Adipocyte (in vitro differentiated cells): Measurements from ENCODE around the gene CEP170B.
A peak's percentile ranks its signal among the peaks of the same experiment; 100 is the strongest.

Source experiments
- DNase-seq: peaks from one replicate; pipeline ENCODE4 v3.0.0-alpha.2; 2015; ENCODE audit warnings: low read depth
- H3K27me3 ChIP-seq: replicated peaks from 2 replicates; pipeline ENCODE4 v1.7.0; 2013; ENCODE audit warnings: mild to moderate bottlenecking, low read length, moderate library complexity; ENCODE audit not compliant: control insufficient read depth, insufficient read depth
- H3K36me3 ChIP-seq: 2 replicates; pipeline ENCODE4 v1.7.0; 2013; ENCODE audit warnings: low read length, mild to moderate bottlenecking, moderate library complexity; ENCODE audit not compliant: control insufficient read depth, insufficient read depth, severe bottlenecking
- H3K4me1 ChIP-seq: 2 replicates; pipeline ENCODE4 v1.7.0; 2013; ENCODE audit warnings: mild to moderate bottlenecking, low read length, moderate library complexity; ENCODE audit not compliant: control insufficient read depth, insufficient read depth
- H3K4me3 ChIP-seq: 2 replicates; pipeline ENCODE4 v1.7.0; 2013; ENCODE audit warnings: mild to moderate bottlenecking, low read length, moderate library complexity
- H3K9ac ChIP-seq: 2 replicates; pipeline ENCODE4 v1.7.0; 2013; ENCODE audit warnings: mild to moderate bottlenecking, low read length, moderate library complexity
- H3K9me3 ChIP-seq: 2 replicates; pipeline ENCODE4 v1.7.0; 2013; ENCODE audit warnings: mild to moderate bottlenecking, low read length, moderate library complexity; ENCODE audit not compliant: control insufficient read depth

Gene CEP170B

DNA sequence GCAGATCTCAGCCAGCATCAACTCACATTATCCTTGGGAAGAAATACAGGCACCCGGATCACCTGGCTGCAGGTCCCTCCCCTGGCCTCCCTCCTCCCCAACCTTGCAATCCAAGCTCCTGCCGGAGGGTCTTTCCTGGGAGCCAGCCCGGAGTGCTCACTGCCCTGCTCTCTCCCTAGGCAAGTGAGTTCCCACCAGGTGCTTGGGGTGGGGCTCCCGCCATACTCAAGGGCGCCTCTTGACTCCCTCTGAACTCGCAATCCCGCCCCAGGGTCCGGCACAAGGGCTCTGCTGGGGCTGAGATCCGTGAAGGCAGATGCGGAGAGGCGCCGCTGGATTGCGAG is 1.2 kb upstream of the CEP170B start:
- Histone ChIP-seq H3K9ac (no peak overlapping the region), H3K4me1 (peaks cover 21% of the 10 kb centered on the region), H3K4me3 (no peak overlapping the region), H3K27me3 (no peaks in the 10 kb centered on the region), H3K9me3 (no peaks in the 10 kb centered on the region), H3K36me3 (peaks cover 5% of the 10 kb centered on the region)
- no peak for DNase-seq

DNA sequence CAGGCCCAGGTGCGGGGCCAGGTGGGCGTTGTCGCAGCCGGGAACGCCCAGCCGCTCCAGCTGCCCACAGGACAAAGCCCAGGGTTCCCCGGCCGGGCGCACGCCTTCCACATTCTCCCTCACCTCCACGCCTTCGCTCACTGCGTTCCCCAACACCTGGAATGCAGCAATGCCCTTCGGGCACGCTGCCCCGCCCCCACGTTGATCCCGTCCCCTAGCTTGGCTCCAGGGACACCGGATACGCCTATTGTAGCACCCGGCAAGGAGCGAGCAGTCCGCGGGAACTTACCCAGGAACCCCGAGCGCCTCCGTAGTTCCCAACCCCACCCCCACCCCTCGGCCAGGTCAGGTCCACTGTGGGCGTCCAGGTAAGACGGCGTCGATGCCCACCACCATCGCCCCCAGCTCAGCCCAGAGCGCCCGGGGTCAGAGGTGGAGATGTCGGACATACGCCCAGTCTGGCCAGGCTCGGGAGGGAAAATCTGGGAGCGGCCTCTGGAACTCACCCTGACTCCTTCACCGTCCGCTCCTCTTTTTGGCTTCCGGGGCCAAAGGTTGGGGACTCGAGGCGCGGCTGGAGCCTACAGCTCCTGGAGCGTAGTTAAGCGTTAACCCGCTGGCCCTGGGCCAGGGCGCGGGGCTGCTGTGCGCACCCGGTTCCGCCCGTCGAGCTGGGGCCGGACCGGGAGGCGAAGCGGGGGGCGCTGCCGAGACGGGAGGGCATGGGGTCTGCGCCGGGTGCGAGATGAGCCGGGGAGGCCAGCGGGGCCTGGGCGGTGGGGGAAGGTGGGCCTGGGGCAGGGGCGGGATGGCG is 594 bp upstream of the CEP170B start:
- peaks cover 9% of the 10 kb centered on the region for H3K36me3 ChIP-seq
- peak overlapping the region; percentile 76 for H3K4me3 ChIP-seq
- peak; percentile 46 for DNase-seq
- peak overlapping the region; percentile 51 for H3K9ac ChIP-seq
- H3K9me3 ChIP-seq, result no peaks in the 10 kb centered on the region
- peaks cover 21% of the 10 kb centered on the region for H3K4me1 ChIP-seq
- H3K27me3 ChIP-seq, result no peaks in the 10 kb centered on the region

DNA sequence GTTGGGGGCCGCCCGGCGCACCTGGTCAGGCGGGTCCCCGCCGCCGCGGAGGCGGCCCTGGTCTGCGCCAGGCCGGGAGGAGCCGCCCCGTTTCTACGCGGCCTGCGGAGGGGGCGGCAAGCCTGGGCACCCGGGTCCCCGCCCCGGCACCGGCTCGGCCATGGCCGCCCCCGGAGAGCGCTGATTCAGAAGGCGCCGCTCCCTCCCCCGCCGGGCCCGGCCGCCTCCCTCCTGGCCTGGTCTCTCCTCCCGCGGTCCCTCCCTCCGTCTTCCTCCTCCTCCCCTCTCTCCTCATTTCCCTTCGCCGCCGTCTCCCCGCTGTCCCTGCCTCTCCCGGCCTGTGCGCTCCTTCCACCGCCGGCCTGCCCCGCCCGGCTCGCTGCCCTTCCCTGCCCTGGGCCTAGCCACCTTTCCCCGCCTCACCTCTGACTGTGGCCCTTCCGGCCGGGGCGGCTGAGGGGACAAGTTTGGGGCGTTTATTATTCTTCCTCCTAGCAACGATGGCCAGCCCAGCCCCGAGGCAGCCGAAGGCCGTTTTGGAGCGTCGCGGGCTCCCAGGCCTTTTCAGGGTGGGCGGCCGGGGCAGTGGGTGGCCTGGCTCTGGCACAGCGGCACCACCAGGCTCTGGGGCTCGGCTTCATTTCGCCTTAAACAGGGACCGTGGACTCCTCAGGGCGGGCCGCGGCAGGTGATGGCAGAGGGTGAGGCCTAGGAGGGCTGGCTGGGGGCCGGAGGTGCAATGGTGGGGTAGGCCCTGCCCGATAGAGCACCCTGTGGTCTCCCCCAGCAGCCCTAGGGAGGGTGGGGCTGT is 768 bp downstream of the CEP170B start:
- Histone ChIP-seq H3K36me3 (peaks cover 9% of the 10 kb centered on the region), H3K9me3 (no peaks in the 10 kb centered on the region), H3K9ac (peak overlapping the region; percentile 92), H3K4me3 (peak overlapping the region; percentile 88), H3K4me1 (peaks cover 21% of the 10 kb centered on the region), H3K27me3 (no peaks in the 10 kb centered on the region)
- DNase-seq, result peak; percentile 82

DNA sequence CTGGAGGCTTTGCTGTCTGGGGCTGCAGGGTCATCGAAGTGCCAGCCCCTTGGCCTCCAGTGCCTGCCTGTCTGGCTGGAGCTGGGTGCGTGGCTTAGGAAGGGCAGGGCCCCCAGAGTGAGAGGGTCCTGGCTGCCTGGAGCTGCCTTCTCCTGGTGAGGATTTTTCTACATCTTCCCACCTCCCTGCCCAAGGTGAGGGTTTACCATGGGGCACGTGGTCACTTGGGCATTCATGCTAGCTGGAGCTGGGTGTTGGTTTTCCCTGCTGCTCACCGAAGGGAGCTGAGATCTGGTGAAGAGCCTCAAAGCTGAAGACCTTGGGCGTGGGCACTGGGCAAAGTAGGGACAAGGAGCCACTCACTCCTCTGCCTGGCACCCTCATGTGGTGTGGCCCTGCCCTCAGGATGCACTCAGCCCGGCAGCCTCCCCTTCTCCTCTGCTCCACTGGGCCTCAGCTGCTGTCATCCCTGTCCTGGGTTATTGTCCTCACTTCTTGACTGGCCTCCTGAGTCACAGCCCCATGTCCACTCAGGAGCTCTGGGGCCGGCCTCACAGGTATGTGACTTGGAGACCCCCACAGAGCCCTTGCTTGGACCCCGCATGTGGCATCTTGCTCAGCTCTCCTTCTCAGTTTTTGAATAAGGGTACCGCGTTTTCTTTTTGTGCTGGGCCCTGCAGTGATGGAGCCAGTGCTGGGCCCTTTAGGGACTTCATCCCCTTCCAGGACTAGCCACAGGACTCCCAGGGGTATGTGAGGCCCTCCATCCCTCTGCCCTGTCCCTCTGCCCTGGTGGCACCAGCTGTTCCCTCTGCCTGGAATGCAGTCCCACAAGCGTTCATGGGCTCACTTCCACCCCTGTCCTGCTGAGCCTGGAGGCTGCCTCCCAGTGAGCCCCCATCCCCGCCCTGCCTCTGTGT is 1.6 kb downstream of the CEP170B start:
- no peak for DNase-seq
- H3K4me3 ChIP-seq, result peak overlapping the region; percentile 88
- H3K9me3 ChIP-seq, result no peaks in the 10 kb centered on the region
- peaks cover 9% of the 10 kb centered on the region for H3K36me3 ChIP-seq
- H3K9ac ChIP-seq, result peak overlapping the region; percentile 92
- no peaks in the 10 kb centered on the region for H3K27me3 ChIP-seq
- peaks cover 21% of the 10 kb centered on the region for H3K4me1 ChIP-seq

DNA sequence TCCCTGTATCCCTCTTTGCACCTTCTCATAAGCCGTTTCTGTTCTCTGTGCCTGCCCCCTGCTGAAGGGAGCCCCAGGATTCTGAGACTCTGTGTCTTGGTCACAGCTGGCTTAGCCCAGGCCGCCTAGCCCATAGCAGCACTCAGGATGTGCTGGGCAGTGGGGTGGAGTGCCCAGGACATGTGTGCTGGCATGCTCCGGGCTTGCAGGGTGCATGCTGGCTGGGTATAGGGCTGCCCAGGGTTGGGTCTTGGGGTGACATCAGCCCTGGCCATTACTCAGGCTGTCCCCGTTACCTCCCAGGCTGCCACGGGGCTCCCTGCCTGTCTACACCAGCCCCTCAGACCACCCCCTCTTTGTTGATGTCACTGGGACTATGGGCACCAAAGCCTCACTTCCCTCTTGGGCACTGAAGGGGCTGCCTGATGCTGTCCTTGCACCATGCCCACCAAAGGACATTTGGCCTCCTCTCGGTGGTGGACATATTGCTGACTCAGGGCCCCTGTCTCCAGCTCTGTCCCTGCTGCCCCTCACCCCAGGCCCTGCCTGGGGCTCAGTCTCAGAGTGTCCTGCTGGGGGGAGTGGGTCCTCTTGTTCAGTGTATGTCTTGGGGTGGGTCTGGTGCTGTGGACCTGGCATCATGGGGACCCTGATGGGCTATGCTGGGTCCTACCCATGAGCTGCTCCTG is 2.4 kb downstream of the CEP170B start:
- Histone ChIP-seq H3K27me3 (no peaks in the 10 kb centered on the region), H3K4me3 (peak overlapping the region; percentile 88), H3K4me1 (peaks cover 27% of the 10 kb centered on the region)

DNA sequence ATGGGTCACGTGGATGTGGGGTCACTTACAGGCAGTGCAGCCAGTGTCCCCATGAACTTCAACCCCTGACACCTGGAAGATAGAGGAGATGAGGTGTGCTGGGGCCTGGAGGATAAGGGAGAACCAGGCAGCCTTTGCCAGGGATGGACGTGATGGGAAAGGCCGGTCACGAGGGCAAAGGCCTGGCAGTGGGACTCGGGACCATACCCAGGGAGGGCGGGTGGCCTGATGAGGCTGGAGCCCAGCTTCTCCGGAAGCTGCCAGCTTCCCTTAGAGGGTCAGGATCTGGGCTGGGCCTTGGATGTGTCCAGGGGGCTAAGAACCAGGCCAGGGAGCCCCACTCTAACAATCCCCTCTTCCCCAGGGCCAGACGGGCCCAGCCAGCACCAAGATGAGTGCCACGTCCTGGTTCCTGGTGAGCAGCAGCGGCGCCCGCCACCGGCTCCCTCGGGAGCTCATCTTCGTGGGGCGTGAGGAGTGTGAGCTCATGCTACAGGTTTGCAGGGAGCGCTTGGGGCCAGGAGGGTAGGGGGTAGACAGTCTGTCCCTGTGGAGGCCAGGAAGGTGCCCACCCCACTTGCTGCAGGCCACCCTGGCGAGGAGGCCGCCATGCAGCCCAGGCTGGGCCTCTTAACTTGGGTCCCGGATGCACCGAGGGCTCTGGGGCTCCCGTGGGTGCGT is 3.1 kb downstream of the CEP170B start:
- peaks cover 33% of the 10 kb centered on the region for H3K4me1 ChIP-seq

More for the DNA sequence above, 2.4 kb downstream of the CEP170B start:
- Histone ChIP-seq H3K9me3 (no peaks in the 10 kb centered on the region), H3K9ac (peak overlapping the region; percentile 62), H3K36me3 (peaks cover 9% of the 10 kb centered on the region)
- DNase-seq, result no peak

DNA sequence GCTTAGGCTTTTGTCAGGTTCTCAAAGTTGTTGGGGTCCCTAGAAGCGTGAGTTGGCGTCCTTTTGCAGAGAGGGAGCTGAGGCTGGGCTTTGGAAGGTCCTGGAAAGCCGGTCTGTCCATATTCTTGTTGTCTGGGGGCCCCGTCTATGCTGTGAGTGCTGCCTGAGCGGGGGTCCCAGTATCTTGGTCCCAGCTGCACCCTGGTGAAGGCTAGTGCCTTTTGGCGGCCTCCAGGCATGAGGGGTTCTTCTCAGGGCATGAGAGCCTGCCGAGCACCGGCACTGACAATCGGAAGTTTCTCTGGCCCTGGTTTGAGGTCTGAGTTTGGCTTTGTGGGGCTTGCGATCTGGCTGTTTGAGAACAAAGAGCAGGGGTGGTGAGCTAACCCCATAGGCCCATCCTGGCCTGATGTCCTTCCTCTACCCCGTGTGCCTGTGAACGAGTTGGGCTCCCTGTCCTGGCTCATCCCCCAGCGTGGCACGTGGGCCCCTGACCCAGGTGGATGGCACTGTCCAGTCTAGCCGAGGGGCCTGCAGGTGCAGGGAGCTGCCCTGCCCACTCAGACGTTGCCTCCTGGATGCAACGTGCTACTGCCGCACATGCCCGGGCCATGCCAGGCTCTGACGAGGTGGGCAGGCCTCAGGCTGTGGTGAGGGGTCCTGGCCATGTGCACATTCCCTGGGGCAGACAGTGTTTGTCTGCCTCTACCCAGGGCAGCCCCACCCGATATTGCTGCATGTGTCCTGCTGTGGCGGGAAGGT is 3.9 kb downstream of the CEP170B start:
- Histone ChIP-seq H3K4me1 (peaks cover 36% of the 10 kb centered on the region), H3K9me3 (no peaks in the 10 kb centered on the region), H3K27me3 (no peaks in the 10 kb centered on the region), H3K9ac (no peak overlapping the region), H3K36me3 (peaks cover 9% of the 10 kb centered on the region), H3K4me3 (no peak overlapping the region)
- DNase-seq, result no peak

More for the DNA sequence above, 3.1 kb downstream of the CEP170B start:
- Histone ChIP-seq H3K4me3 (no peak overlapping the region), H3K27me3 (no peaks in the 10 kb centered on the region), H3K9ac (peak overlapping the region; percentile 13), H3K9me3 (no peaks in the 10 kb centered on the region), H3K36me3 (peaks cover 9% of the 10 kb centered on the region)
- DNase-seq, result no peak

DNA sequence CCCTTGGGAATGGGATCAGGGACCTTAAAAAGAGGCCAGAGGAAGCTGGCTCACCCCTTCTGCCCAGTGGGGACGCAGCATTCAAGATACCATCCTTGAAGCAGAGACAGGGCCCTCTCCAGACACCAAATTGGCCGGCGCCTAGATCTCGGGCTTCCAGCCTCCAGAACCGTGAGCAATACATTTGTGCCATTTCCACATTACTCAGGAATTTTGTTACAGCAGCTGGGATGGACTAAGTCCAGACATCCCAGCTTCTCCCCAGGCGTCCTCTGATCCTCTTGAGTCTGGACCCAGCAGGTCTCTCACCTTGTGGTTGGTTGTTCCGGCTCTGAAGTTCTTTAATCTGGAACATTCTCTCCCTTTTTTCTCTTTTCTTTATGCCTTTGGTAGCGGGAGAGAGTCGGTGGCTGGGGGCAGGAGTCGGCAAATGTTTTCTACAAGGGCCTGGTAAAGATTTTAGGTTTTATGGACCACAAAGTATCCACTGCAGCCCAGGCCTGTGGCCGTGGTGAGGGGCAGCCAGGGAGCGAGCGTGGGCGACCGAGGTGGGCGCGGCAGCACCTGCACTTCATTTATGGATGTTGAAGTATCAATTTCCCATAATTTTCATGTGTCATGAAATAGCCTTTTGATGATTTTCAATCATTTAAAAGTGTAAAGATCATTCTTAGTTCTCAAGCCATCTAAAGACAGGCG is 4.8 kb downstream of the CEP170B start:
- no peak for DNase-seq
- Histone ChIP-seq H3K36me3 (peaks cover 9% of the 10 kb centered on the region), H3K4me3 (no peak overlapping the region), H3K9ac (no peak overlapping the region), H3K27me3 (no peaks in the 10 kb centered on the region), H3K4me1 (peaks cover 33% of the 10 kb centered on the region), H3K9me3 (no peaks in the 10 kb centered on the region)

DNA sequence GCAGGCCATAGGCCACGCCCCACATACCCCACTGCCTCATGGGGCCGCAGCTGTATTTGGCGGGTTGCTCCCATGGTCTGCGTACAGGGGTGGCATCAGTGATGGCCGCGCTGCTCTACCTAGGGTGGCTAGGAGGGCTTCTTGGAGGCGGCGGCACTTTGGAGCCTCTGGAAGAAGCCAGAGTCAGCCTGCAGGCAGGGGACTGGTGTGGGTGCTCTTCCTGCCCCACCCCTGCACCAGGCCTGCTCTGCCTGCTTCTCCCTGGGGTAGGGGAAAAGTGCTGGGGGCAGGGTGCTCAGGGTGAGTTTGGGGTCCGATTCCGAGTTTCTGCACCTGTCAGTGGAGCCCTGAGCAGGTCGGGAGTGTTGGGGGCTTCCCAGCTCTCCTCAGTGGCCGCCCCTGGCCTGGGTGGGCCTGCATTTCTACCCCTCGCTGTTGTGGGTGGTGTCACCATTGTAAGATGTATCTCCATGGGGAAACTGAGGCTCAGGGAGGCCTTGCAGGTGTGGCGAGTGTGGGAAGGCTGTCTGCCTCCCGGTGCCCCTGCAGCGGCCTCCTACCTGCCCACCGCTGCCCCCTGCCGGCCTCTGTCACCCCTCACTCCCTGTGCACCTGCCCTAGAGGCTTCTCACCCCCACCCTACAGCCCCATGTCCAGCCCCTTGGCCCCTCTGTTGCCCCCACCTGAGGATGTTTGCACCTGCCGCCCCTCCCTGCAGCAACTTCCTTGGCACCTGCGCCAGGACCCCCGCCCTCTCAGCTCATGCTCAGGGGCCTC is 5.5 kb downstream of the CEP170B start:
- no peaks in the 10 kb centered on the region for H3K27me3 ChIP-seq
- H3K4me1 ChIP-seq, result peaks cover 33% of the 10 kb centered on the region
- no peak for DNase-seq

More for the DNA sequence above, 5.5 kb downstream of the CEP170B start:
- Histone ChIP-seq H3K4me3 (no peak overlapping the region), H3K36me3 (peaks cover 9% of the 10 kb centered on the region), H3K9me3 (no peaks in the 10 kb centered on the region), H3K9ac (no peak overlapping the region)
